ENCODE measurements around the gene TNP2. TPM values are rescaled to one million over a fixed set of nuclear protein-coding genes. Genes with fewer than 3 reads are reported as not detected.

TNP2 gene
- total and polyA plus RNA-seq, 9 of the 15 experiments (the other 6 are each of a cell fraction or from before 2014, with no cell fraction given), result not detected

- TF ChIP-seq ARID4B (CRISPR knock-in tag; IDR thresholded peaks at IDR 0.05), result peak; percentile 98
- TF ChIP-seq NELFE (IDR thresholded peaks at IDR 0.05; ENCODE audit: insufficient read depth, insufficient read length), result no peak
- no peak for TF ChIP-seq NR0B1 (IDR thresholded peaks at IDR 0.05; ENCODE audit: partially characterized antibody)
- no peak for TF ChIP-seq ZMIZ1 (IDR thresholded peaks at IDR 0.05; ENCODE audit: low read depth in 2 of 2, low read length in 2 of 2)
- TF ChIP-seq DLX4 (CRISPR knock-in tag; IDR thresholded peaks at IDR 0.05), result no peak
- TF ChIP-seq, protein P1, sequence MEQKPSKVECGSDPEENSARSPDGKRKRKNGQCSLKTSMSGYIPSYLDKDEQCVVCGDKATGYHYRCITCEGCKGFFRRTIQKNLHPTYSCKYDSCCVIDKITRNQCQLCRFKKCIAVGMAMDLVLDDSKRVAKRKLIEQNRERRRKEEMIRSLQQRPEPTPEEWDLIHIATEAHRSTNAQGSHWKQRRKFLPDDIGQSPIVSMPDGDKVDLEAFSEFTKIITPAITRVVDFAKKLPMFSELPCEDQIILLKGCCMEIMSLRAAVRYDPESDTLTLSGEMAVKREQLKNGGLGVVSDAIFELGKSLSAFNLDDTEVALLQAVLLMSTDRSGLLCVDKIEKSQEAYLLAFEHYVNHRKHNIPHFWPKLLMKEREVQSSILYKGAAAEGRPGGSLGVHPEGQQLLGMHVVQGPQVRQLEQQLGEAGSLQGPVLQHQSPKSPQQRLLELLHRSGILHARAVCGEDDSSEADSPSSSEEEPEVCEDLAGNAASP (IDR thresholded peaks at IDR 0.05), result no peak
- peak in 1 of 2 experiments; percentile 97; a peak in 2 of 4 replicates for TF ChIP-seq FOXA3 (CRISPR knock-in tag; conservative IDR thresholded peaks at IDR 0.05 in 1 of 2, IDR thresholded peaks at IDR 0.05 in 1 of 2)
Measured at GRCh38 chr16:11254913-11255736, 14.0 kb downstream of the TNP2 start (continued).

All from K562 (cell line).